ENCODE data around the gene UGT1A3. TPM values are rescaled to one million over a fixed set of nuclear protein-coding genes. Genes with fewer than 3 reads are reported as not detected.
"Not testable (repeated sequence)": the region's sequence is repeated elsewhere in the genome, so short reads cannot be mapped to it uniquely, and the experiment has no call there.

The UGT1A3 gene
- total RNA-seq, 4 donors from 2014 or later = 2.8 to 7.6 (median 3.4) TPM

DNA sequence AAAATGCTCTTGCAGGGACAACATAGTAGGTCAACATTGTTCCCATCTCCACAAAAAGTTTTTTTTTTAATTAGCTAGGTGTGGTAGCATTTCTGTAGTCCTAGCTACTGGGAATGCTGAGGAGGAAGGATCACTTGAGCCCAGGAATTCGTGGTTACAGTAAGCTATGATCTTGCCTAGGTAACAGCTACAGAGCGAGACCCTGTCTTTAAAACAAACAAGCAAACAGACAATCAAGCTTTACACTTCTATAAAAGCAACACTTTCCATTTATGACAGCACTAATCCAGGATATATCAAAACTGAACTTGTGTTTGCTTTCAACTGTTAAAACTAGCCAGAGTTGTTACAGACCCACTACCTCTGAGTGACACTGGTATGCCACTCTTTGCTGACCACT, 12.0 kb downstream of the UGT1A3 start:
- H3K27me3 ChIP-seq = no peaks in the 10 kb centered on the region
- WGBS, 2 donors = 66% methylated on average over 2 of the region's 2 CpGs
- no peak for TF ChIP-seq POLR2A (IDR thresholded peaks at IDR 0.05)
- TF ChIP-seq, protein P1, sequence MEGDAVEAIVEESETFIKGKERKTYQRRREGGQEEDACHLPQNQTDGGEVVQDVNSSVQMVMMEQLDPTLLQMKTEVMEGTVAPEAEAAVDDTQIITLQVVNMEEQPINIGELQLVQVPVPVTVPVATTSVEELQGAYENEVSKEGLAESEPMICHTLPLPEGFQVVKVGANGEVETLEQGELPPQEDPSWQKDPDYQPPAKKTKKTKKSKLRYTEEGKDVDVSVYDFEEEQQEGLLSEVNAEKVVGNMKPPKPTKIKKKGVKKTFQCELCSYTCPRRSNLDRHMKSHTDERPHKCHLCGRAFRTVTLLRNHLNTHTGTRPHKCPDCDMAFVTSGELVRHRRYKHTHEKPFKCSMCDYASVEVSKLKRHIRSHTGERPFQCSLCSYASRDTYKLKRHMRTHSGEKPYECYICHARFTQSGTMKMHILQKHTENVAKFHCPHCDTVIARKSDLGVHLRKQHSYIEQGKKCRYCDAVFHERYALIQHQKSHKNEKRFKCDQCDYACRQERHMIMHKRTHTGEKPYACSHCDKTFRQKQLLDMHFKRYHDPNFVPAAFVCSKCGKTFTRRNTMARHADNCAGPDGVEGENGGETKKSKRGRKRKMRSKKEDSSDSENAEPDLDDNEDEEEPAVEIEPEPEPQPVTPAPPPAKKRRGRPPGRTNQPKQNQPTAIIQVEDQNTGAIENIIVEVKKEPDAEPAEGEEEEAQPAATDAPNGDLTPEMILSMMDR (IDR thresholded peaks at IDR 0.05) = no peak
- H3K4me1 ChIP-seq = no peaks in the 10 kb centered on the region
- no peaks in the 10 kb centered on the region for H3K9me3 ChIP-seq
- no peak overlapping the region for H3K4me3 ChIP-seq
- no peak overlapping the region for H3K27ac ChIP-seq
- peaks cover 0 to 34% (median 0%) of the 10 kb centered on the region in 3 donors for H3K36me3 ChIP-seq
- no peak for DNase-seq
- intact Hi-C loops (cut with DNase I) = no loop called here

DNA sequence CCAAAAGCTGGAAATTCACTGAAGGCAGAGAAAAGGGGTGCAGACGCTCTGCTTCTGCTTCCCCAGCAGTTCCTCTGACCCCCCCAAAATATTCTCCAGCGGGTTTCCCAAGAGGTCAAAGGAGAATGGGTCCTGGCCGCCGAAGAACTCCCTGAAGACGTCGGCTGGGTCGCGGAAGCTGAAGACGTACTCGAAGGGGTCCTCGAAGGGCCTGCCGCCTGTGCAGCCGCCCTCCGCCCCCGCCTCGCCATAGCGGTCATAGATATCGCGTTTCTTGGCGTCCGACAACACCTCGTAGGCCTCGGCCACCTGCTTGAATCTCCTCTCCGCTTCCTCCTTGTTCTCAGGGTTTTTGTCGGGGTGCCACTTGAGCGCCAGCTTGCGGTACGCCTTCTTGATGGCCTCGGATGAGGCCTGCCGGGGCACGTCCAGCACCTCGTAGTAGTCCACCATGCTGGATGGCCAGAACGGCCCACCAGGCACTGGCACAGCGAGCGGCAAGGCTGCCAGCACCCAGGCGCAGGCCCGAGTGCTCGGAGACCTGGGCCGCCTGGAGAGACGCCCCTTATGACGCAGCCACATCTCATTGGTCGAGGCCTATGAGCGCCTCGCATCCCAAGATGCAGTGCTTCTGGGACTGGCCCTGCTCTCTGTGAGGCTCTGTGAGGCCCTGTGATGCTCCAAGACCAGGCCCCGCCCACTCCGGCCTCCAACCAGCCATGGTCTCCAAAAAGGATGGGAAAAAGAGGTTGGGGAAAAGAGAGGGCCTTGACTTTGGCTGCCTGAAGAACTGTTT, 14.8 kb downstream of the UGT1A3 start:
- H3K27ac ChIP-seq = no peak overlapping the region
- intact Hi-C loops (cut with DNase I) = no loop called here
- H3K36me3 ChIP-seq = peaks cover 0 to 22% (median 0%) of the 10 kb centered on the region in 3 donors

DNA sequence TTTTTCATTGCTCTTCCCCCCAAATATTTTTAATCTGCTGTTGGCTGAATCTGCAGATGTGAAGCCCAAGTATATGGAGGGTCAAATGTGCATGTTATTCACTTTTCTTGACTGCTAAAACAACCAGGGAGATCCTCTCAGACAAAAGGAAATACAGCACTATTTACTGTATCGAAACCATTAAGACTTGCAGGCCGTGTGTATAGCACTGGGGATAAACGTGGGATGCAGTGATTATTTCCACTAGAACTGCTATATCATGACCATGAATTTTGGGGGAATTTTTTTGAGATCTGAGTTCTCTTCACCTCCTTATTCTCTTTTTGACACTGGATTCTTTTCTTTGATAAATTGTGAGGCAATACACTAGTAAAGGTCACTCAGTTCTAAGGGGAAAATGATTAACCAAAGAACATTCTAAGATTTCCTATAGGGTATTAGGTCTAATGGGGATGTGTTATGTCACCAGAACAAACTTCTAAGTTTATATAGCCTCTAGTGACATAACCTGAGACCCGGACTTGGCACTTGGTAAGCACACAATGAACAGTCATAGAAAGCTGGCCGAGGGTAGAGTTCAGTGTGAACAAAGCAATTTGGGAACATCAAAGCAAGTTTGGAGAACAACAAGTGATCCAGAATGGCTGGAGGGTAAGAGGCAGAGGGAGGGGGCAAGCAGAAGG, 16.4 kb downstream of the UGT1A3 start:
- DNase-seq = no peak
- WGBS, 2 donors = 65 to 72% methylated on average over 5 of the region's 5 CpGs
- no peaks in the 10 kb centered on the region for H3K27me3 ChIP-seq

More for the DNA sequence above, 14.8 kb downstream of the UGT1A3 start:
- no peaks in the 10 kb centered on the region for H3K4me1 ChIP-seq
- WGBS, 2 donors = 96 to 97% methylated on average over 19 to 24 of the region's 46 CpGs
- DNase-seq = no peak
- H3K9me3 ChIP-seq = no peaks in the 10 kb centered on the region
- no peak overlapping the region for H3K4me3 ChIP-seq
- TF ChIP-seq, protein P1 (IDR thresholded peaks at IDR 0.05) = no peak
- TF ChIP-seq POLR2A (IDR thresholded peaks at IDR 0.05) = no peak
- no peaks in the 10 kb centered on the region for H3K27me3 ChIP-seq

DNA sequence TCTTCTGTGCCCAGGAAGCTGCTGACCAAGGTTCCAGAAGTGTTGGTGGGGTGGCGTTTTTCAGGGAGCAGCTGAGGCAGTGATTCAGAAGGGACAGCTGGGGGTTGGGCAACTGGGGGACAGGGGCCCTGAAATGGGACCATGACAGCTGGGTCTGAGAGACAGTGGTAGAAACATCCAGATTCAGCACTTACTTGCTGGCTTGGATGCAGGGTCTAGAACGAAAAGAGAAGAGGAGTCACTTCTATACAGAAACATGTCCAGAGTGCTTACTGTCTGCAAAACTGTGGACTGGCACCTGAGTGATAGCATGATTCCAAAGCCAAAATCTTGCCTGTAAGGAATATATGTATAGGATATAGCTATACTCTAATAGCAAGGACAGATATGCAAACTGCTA, 17.0 kb downstream of the UGT1A3 start:
- H3K27ac ChIP-seq; H3K27me3 ChIP-seq; H3K9me3 ChIP-seq; H3K4me1 ChIP-seq; H3K4me3 ChIP-seq; intact Hi-C loops (cut with DNase I); DNase-seq: not testable (repeated sequence)
- H3K36me3 ChIP-seq = peaks cover 0 to 17% (median 0%) of the 10 kb centered on the region in 3 donors
- 75 to 86% methylated on average over 2 of the region's 2 CpGs for WGBS, 2 donors

More for the DNA sequence above, 16.4 kb downstream of the UGT1A3 start:
- H3K4me3 ChIP-seq = no peak overlapping the region
- intact Hi-C loops (cut with DNase I) = no loop called here
- no peaks in the 10 kb centered on the region for H3K9me3 ChIP-seq
- H3K4me1 ChIP-seq = no peaks in the 10 kb centered on the region
- H3K36me3 ChIP-seq = peaks cover 0 to 22% (median 0%) of the 10 kb centered on the region in 3 donors
- no peak overlapping the region for H3K27ac ChIP-seq
- TF ChIP-seq, protein P1 (IDR thresholded peaks at IDR 0.05) = no peak
- no peak for TF ChIP-seq POLR2A (IDR thresholded peaks at IDR 0.05)

DNA sequence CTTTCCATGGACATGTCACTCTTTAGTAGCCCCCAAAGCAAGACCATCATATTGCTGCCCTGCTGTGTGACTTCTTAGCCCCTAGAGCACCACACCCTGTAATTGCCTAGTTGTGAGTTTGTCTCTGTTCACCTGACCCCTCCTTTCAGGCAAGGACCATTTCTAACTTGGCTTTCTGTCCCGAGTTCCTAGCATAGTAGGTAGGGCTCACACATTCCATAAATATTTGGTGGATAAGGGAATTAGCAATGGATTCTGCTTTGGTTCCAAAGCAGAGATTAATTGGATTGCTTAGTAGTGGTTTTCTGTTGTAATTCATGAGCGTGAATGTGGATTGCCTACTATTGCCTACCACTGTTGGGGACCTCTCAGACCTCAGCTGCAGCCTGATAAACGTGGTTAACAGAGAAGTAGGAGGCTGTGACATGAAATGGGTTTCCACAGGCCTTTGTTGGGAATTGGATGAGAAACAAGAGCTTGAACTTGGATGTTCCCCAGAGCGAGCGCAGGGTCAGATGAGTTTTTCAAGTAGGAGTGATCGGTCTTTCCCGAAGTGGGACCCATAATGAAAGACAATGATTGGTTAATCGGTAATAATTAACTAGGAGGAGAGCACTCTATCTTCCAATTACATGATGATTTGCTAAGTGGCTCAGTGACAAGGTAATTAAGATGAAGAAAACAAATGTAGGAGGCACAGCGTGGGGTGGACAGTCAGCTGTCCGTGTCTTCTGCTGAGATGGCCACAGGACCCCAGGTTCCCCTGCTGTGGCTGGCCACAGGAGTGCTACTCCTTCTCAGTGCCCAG, 17.8 kb downstream of the UGT1A3 start:
- Histone ChIP-seq H3K9me3 (no peaks in the 10 kb centered on the region), H3K4me1 (no peaks in the 10 kb centered on the region), H3K36me3 (peaks cover 0 to 8% (median 0%) of the 10 kb centered on the region in 3 donors), H3K4me3 (no peak overlapping the region), H3K27ac (no peak overlapping the region), H3K27me3 (no peaks in the 10 kb centered on the region)
- TF ChIP-seq, protein P1 (IDR thresholded peaks at IDR 0.05) = no peak
- no peak for TF ChIP-seq POLR2A (IDR thresholded peaks at IDR 0.05)
- whole genome bisulfite sequencing, 2 donors = 75 to 82% methylated on average over 8 to 10 of the region's 10 CpGs
- DNase-seq = no peak
- intact Hi-C loops (cut with DNase I) = no loop called here
